ENCODE data around the gene PTPRK.

The PTPRK gene

GRCh38 chr6:128063850-128064539, 456.4 kb downstream of the PTPRK start:
- no peak for ATAC-seq
- no peak for TF ChIP-seq ZFP3 (CRISPR knock-in tag; IDR thresholded peaks at IDR 0.05)
- no peak for TF ChIP-seq SNAI2 (CRISPR knock-in tag; IDR thresholded peaks at IDR 0.05)
- TF ChIP-seq GLIS3 (CRISPR knock-in tag; IDR thresholded peaks at IDR 0.05), result no peak
- no peak for TF ChIP-seq ARNTL (CRISPR knock-in tag; IDR thresholded peaks at IDR 0.05; ENCODE audit: borderline replicate concordance, low read depth)
- TF ChIP-seq ZNF70 (CRISPR knock-in tag; IDR thresholded peaks at IDR 0.05), result no peak
- no peak for TF ChIP-seq CSDC2 (CRISPR knock-in tag; IDR thresholded peaks at IDR 0.05)
- TF ChIP-seq POU6F1 (CRISPR knock-in tag; IDR thresholded peaks at IDR 0.05; ENCODE audit: borderline replicate concordance, low read depth), result no peak
- no peak for TF ChIP-seq ZNF565 (CRISPR knock-in tag; conservative IDR thresholded peaks at IDR 0.05; ENCODE audit: low read depth)
- no peak for TF ChIP-seq CREB5 (CRISPR knock-in tag; IDR thresholded peaks at IDR 0.05; ENCODE audit: low read depth)
- no peak for TF ChIP-seq TCF4 (CRISPR knock-in tag; IDR thresholded peaks at IDR 0.05; ENCODE audit: borderline replicate concordance)
- no peak for TF ChIP-seq BACH2 (CRISPR knock-in tag; IDR thresholded peaks at IDR 0.05; ENCODE audit: borderline replicate concordance)
- no peak for TF ChIP-seq OSR1 (CRISPR knock-in tag; IDR thresholded peaks at IDR 0.05)
- TF ChIP-seq, protein P1, sequence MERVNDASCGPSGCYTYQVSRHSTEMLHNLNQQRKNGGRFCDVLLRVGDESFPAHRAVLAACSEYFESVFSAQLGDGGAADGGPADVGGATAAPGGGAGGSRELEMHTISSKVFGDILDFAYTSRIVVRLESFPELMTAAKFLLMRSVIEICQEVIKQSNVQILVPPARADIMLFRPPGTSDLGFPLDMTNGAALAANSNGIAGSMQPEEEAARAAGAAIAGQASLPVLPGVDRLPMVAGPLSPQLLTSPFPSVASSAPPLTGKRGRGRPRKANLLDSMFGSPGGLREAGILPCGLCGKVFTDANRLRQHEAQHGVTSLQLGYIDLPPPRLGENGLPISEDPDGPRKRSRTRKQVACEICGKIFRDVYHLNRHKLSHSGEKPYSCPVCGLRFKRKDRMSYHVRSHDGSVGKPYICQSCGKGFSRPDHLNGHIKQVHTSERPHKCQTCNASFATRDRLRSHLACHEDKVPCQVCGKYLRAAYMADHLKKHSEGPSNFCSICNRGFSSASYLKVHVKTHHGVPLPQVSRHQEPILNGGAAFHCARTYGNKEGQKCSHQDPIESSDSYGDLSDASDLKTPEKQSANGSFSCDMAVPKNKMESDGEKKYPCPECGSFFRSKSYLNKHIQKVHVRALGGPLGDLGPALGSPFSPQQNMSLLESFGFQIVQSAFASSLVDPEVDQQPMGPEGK (CRISPR knock-in tag; IDR thresholded peaks at IDR 0.05; ENCODE audit: borderline replicate concordance), result no peak
- no peak for TF ChIP-seq ZC3H10 (CRISPR knock-in tag; IDR thresholded peaks at IDR 0.05)
- TF ChIP-seq ISL1 (CRISPR knock-in tag; IDR thresholded peaks at IDR 0.05), result no peak

DNA sequence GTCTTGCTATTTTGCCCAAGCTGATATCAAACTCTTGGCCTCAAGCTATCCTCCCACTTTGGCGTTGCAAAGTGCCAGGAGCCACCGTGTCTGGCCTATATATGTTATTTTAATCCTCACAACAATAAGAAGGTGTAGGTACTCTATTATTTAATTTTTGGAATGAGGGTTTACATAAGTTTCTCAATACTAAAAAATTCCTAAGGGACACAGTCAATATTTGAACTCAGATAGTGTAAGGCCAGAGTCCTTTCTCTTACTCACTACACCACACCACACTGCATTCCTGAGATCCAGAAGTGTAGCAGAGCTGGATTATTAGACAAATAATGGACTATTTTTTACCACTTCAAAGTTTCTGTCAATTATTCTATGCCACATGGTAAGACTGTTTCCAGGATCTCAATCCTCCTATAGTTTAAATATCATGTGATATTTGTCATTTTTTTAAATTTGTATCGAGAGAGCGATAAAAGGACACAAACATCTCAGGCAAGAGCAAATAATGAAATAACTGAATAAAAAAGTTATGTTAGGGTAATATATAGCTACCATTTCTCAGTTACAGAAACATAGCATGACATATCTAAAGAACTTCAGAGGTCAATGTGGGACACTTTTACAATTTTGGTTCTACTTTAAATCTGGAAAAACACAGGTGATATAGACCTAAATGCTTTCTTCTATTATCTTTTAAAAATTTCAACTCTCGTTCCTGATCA, 457.4 kb downstream of the PTPRK start:
- TF ChIP-seq, protein P2, sequence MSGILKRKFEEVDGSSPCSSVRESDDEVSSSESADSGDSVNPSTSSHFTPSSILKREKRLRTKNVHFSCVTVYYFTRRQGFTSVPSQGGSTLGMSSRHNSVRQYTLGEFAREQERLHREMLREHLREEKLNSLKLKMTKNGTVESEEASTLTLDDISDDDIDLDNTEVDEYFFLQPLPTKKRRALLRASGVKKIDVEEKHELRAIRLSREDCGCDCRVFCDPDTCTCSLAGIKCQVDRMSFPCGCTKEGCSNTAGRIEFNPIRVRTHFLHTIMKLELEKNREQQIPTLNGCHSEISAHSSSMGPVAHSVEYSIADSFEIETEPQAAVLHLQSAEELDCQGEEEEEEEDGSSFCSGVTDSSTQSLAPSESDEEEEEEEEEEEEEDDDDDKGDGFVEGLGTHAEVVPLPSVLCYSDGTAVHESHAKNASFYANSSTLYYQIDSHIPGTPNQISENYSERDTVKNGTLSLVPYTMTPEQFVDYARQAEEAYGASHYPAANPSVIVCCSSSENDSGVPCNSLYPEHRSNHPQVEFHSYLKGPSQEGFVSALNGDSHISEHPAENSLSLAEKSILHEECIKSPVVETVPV (CRISPR knock-in tag; IDR thresholded peaks at IDR 0.05), result no peak
- TF ChIP-seq ZNF565 (CRISPR knock-in tag; conservative IDR thresholded peaks at IDR 0.05; ENCODE audit: low read depth) (no peak), ARNTL (CRISPR knock-in tag; IDR thresholded peaks at IDR 0.05; ENCODE audit: borderline replicate concordance, low read depth) (no peak), RARB (CRISPR knock-in tag; IDR thresholded peaks at IDR 0.05) (no peak), CSDC2 (CRISPR knock-in tag; IDR thresholded peaks at IDR 0.05) (no peak), ZNF70 (CRISPR knock-in tag; IDR thresholded peaks at IDR 0.05) (no peak), TOX (CRISPR knock-in tag; IDR thresholded peaks at IDR 0.05; ENCODE audit: borderline replicate concordance) (no peak)
- TF ChIP-seq, protein P1 (CRISPR knock-in tag; IDR thresholded peaks at IDR 0.05; ENCODE audit: borderline replicate concordance), result no peak
- ATAC-seq, result no peak

DNA sequence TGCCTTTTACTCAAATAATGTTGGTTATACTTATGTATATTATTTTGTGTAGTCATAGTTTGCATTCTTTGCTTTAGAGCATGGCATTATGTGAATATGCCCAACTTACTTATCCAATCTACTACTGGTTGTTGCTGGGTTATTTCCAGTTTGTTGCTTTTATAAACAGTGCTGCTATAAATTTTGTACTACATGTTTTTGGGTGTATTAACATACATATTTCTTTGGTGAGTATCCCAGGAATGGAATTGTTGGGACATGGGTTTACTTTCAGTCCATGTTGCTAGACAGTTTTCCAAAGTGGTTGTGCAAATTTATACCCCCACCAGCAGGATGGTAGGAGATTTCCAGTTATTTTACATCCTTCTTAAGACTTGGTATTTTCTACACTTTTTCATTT, 462.5 kb downstream of the PTPRK start:
- no peak for ATAC-seq
- TF ChIP-seq, protein P1 (CRISPR knock-in tag; IDR thresholded peaks at IDR 0.05; ENCODE audit: borderline replicate concordance), result no peak
- TF ChIP-seq CSDC2 (CRISPR knock-in tag; IDR thresholded peaks at IDR 0.05), result no peak
- TF ChIP-seq ZNF8 (CRISPR knock-in tag; IDR thresholded peaks at IDR 0.05), result no peak
- no peak for TF ChIP-seq TCF4 (CRISPR knock-in tag; IDR thresholded peaks at IDR 0.05; ENCODE audit: borderline replicate concordance)
- TF ChIP-seq PPARA (CRISPR knock-in tag; IDR thresholded peaks at IDR 0.05; ENCODE audit: borderline replicate concordance), result no peak
- TF ChIP-seq CREB5 (CRISPR knock-in tag; IDR thresholded peaks at IDR 0.05; ENCODE audit: low read depth), result no peak
- no peak for TF ChIP-seq BACH2 (CRISPR knock-in tag; IDR thresholded peaks at IDR 0.05; ENCODE audit: borderline replicate concordance)
- TF ChIP-seq ZFP3 (CRISPR knock-in tag; IDR thresholded peaks at IDR 0.05), result no peak
- TF ChIP-seq RARB (CRISPR knock-in tag; IDR thresholded peaks at IDR 0.05), result no peak
- no peak for TF ChIP-seq TOX (CRISPR knock-in tag; IDR thresholded peaks at IDR 0.05; ENCODE audit: borderline replicate concordance)

Measured in SK-N-SH treated with all-trans-retinoic acid at 6 μM for 48 hours (cell line).